ENCODE data around the gene SLC6A8. TPM values are rescaled to one million over a fixed set of nuclear protein-coding genes. Genes with fewer than 3 reads are reported as not detected.

Gene SLC6A8
- total and polyA plus RNA-seq, 2 of the 4 experiments (the other 2 are of a cell fraction), result 7.2 to 25.5 TPM

DNA sequence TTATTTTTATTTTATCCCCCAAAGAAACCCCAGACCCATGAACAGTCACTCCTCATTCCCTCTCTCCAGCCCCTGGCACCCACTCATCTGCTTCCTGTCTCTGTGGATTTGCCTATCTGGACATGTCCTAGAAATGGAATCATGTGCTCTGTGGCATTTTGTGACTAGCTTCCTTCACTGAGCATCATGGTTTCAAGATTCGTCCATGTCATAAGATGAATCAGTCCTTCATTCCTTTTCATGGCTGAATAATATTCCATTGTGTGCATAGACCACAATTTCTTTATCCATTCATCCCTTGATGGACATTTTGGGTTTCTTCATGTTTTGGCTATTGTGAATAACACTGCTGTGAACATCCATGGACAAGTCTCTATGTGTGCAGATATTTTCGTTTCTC lies 47.1 kb downstream of the SLC6A8 start:
- no peak overlapping the region for H3K27ac ChIP-seq (ENCODE audit: insufficient read depth, low read length)
- H3K18ac ChIP-seq (ENCODE audit: low read depth, low read length), result no peak overlapping the region
- ATAC-seq (ENCODE audit: low read depth), result no peak
- H3K56ac ChIP-seq (ENCODE audit: extremely low read depth, insufficient read depth, low read length), result no peak overlapping the region
- H3K36me3 ChIP-seq (ENCODE audit: control insufficient read depth, insufficient read depth, low read length), result peaks cover 9% of the 10 kb centered on the region; the same call in 1 of the 2 replicates
- H3K27me3 ChIP-seq (ENCODE audit: control insufficient read depth, insufficient read depth, low read length), result no peaks in the 10 kb centered on the region
- ChIA-PET CTCF (interaction anchor here (0.6 to 1.2 kb wide), 2 partner anchors 13 to 193 kb away, joined by 3 to 5 read pairs; no protein-coding TSS in a partner anchor), POLR2A (ENCODE audit: unreplicated experiment) (interaction anchor here (0.6 kb wide), 1 partner anchor 18 kb away, joined by 4 read pairs; no protein-coding TSS in a partner anchor)
- H3K4me3 ChIP-seq (ENCODE audit: insufficient read depth, low read depth, low read length), result no peak overlapping the region
- TF ChIP-seq RAD21 (IDR thresholded peaks at IDR 0.05; ENCODE audit: low read length), result no peak
- TF ChIP-seq, protein P1, sequence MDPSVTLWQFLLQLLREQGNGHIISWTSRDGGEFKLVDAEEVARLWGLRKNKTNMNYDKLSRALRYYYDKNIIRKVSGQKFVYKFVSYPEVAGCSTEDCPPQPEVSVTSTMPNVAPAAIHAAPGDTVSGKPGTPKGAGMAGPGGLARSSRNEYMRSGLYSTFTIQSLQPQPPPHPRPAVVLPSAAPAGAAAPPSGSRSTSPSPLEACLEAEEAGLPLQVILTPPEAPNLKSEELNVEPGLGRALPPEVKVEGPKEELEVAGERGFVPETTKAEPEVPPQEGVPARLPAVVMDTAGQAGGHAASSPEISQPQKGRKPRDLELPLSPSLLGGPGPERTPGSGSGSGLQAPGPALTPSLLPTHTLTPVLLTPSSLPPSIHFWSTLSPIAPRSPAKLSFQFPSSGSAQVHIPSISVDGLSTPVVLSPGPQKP (IDR thresholded peaks at IDR 0.05; ENCODE audit: borderline replicate concordance, low read depth, low read length), result no peak
- no peak for TF ChIP-seq BHLHE40 (IDR thresholded peaks at IDR 0.05; ENCODE audit: low read depth, low read length)
- no peak for TF ChIP-seq MAZ (IDR thresholded peaks at IDR 0.05; ENCODE audit: borderline replicate concordance, low read depth, low read length)
- no peak for TF ChIP-seq CEBPB (IDR thresholded peaks at IDR 0.05; ENCODE audit: low read depth, low read length)
- no peak for TF ChIP-seq NFE2L2 (IDR thresholded peaks at IDR 0.05; ENCODE audit: low read depth, low read length)
- no peak for TF ChIP-seq MXI1 (IDR thresholded peaks at IDR 0.05; ENCODE audit: borderline replicate concordance, low read depth, low read length)
- no peak for TF ChIP-seq RFX5 (IDR thresholded peaks at IDR 0.05; ENCODE audit: low read depth, low read length)
- TF ChIP-seq MAFK (IDR thresholded peaks at IDR 0.05; ENCODE audit: low read depth, low read length), result no peak
- TF ChIP-seq RCOR1 (IDR thresholded peaks at IDR 0.05; ENCODE audit: insufficient replicate concordance, low read length), result no peak
- no peak for TF ChIP-seq POLR2A (IDR thresholded peaks at IDR 0.05; ENCODE audit: low read depth, low read length)
- no peak for TF ChIP-seq CHD1 (IDR thresholded peaks at IDR 0.05; ENCODE audit: low read depth, low read length)
- TF ChIP-seq FOS (IDR thresholded peaks at IDR 0.05; ENCODE audit: low read depth, low read length), result no peak
- no peak for TF ChIP-seq SMC3 (IDR thresholded peaks at IDR 0.05; ENCODE audit: low read depth, low read length)
- TF ChIP-seq CTCF (conservative IDR thresholded peaks at IDR 0.05; ENCODE audit: low read depth, low read length), result no peak
- TF ChIP-seq USF2 (IDR thresholded peaks at IDR 0.05; ENCODE audit: low read depth, low read length), result no peak
- no peak overlapping the region for H2AK5ac ChIP-seq (ENCODE audit: low read depth, low read length)
- no peak overlapping the region for H4K8ac ChIP-seq (ENCODE audit: low read depth in 2 of 2, low read length in 2 of 2)
- H3K4me1 ChIP-seq (ENCODE audit: control insufficient read depth, insufficient read depth, low read length), result no peaks in the 10 kb centered on the region
- H2BK5ac ChIP-seq (ENCODE audit: low read depth, low read length, poor library complexity, severe bottlenecking), result no peak overlapping the region
- H2AK9ac ChIP-seq (replicated peaks; ENCODE audit: low read depth, low read length, poor library complexity), result no peak overlapping the region
- dilution Hi-C loops (cut with HindIII; ENCODE audit: low sequenced_read_pairs, unreplicated experiment), result no loop called here
- H4K20me1 ChIP-seq (ENCODE audit: insufficient read depth, low read length), result no peaks in the 10 kb centered on the region
- no peak overlapping the region for H3K4me2 ChIP-seq (ENCODE audit: low read depth, low read length)
- in situ Hi-C loops (cut with MboI; ENCODE audit: low sequenced_read_pairs), result no loop called here
- peaks cover 1% of the 10 kb centered on the region; the same call in 1 of the 2 replicates for H3K9me3 ChIP-seq (ENCODE audit: control insufficient read depth, insufficient read depth, low read length)
- H2BK20ac ChIP-seq (ENCODE audit: low read depth, low read length), result no peak overlapping the region
- H3K23ac ChIP-seq (ENCODE audit: low read depth, low read length), result no peak overlapping the region
- no peak overlapping the region for H3K14ac ChIP-seq (replicated peaks; ENCODE audit: low read depth, low read length)
- WGBS, 2 experiments (ENCODE audit: extremely low coverage in 2 of 2, insufficient read length in 1 of 2), result 50% methylated on average over 1 of the region's 2 CpGs; no CpG with 5 or more reads in 1 of the 2 experiments
- H3K9ac ChIP-seq (ENCODE audit: low read depth, low read length), result no peak overlapping the region
- no peaks in the 10 kb centered on the region for H3K9me1 ChIP-seq (ENCODE audit: insufficient read depth, low read length)
- no peak overlapping the region for H2BK15ac ChIP-seq (ENCODE audit: low read depth, low read length)
- H2BK120ac ChIP-seq (ENCODE audit: low read depth, low read length), result no peak overlapping the region
- intact Hi-C loops (cut with micrococcal nuclease), result no loop called here
- no TSS peak for BruUV-seq (replicated peaks)
- H3K79me1 ChIP-seq (ENCODE audit: low read depth in 1 of 2, low read length in 2 of 2), result no peaks in the 10 kb centered on the region
- H3K4ac ChIP-seq (ENCODE audit: low read depth, low read length), result no peak overlapping the region
- H4K91ac ChIP-seq (ENCODE audit: insufficient read depth, low read depth, low read length), result no peak overlapping the region
- no peak overlapping the region for H2AFZ ChIP-seq (replicated peaks; ENCODE audit: low read length, poor library complexity)
- no peak overlapping the region for H4K5ac ChIP-seq (ENCODE audit: low read depth, low read length)
- no peak for DNase-seq
